KOPT-K1 (cell line): ENCODE measurements around the gene TCERG1L.

Experiments used
- H3K27ac ChIP-seq: fragments of 200-600 bp; sonication (generic); 2 replicates; pipeline ENCODE4 v1.5.1; 2016; ENCODE audit warnings: antibody characterized with exemption, mild to moderate bottlenecking, low read depth, low read length; ENCODE audit not compliant: poor library complexity, severe bottlenecking
- H3K36me3 ChIP-seq: fragments of 200-600 bp; sonication (generic); 2 replicates; pipeline ENCODE4 v1.5.1; 2017; ENCODE audit warnings: antibody characterized with exemption, mild to moderate bottlenecking, low read length, moderate library complexity; ENCODE audit not compliant: insufficient read depth
- H3K9me3 ChIP-seq: fragments of 200-600 bp; sonication (generic); 2 replicates; pipeline ENCODE4 v1.5.1; 2017; ENCODE audit warnings: antibody characterized with exemption, low read length, mild to moderate bottlenecking; ENCODE audit not compliant: insufficient read depth, poor library complexity, severe bottlenecking

TCERG1L gene

DNA sequence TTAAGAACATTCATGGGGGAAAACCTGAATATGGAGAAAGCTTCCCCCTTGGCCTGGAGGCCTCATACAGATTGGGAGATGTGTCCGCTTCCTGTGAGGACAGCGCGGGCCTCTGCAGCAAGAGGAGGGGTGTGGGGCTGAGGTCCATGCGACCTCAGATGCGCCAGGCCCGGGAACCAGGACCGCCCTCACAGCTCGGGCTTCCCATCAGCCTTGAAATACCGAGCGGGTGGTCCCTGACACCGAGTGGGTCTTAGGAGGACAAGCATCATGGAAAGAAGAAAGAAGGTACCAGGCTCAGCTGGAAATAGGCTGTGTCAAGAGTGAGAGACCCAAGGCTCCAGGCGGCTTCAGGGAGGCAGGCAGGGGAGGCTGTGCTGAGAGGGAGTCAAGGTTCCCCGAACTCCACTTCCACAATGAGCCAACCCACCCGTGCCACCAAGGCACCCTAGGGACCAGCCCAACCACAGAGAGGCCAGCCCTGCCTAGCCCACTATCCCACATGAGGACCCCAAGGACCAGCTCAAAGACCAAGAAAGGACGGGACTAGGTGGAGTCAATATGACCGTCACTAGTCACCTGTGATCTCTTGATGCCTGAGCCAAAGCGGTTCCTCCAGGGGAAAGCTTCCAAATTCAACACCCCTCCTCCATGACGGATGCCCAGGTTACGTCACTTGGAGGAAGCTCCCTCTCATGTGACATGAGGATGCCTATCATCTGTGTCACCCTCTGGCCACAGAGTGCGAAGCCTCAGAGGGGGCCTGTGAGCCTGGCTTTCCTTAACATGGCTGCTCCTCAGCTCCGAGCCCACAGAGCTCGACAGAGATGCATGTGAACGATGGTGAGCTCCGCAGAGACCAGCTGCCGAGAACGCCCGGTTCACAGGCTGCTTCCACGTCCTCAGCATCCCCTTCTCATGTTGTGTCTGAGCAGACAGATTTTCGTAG lies 103.7 kb downstream of the TCERG1L start:
- H3K27ac ChIP-seq: no peak overlapping the region
- H3K9me3 ChIP-seq: no peaks in the 10 kb centered on the region
- no peaks in the 10 kb centered on the region for H3K36me3 ChIP-seq

DNA sequence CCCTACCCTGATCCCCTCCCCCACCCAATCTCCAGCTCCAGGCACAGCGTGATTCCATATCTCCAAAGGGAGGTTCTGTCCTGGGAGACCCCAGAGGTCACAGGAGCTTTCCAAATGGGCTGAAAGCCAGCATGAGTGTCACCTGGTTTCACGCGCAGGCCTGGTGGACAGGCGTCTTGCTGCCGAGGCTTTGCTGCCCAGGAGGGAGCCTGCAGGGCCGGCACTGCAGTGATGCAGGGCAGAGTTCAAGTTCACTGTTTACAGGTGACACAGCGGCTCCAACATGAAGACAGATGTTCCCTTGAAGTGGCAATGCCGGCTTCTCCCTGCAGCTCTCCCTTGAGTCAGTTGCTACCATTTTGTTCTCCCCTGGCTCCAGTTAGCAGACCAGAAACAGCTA lies 104.3 kb downstream of the TCERG1L start:
- Histone ChIP-seq H3K9me3 (no peaks in the 10 kb centered on the region), H3K27ac (no peak overlapping the region), H3K36me3 (no peaks in the 10 kb centered on the region)

DNA sequence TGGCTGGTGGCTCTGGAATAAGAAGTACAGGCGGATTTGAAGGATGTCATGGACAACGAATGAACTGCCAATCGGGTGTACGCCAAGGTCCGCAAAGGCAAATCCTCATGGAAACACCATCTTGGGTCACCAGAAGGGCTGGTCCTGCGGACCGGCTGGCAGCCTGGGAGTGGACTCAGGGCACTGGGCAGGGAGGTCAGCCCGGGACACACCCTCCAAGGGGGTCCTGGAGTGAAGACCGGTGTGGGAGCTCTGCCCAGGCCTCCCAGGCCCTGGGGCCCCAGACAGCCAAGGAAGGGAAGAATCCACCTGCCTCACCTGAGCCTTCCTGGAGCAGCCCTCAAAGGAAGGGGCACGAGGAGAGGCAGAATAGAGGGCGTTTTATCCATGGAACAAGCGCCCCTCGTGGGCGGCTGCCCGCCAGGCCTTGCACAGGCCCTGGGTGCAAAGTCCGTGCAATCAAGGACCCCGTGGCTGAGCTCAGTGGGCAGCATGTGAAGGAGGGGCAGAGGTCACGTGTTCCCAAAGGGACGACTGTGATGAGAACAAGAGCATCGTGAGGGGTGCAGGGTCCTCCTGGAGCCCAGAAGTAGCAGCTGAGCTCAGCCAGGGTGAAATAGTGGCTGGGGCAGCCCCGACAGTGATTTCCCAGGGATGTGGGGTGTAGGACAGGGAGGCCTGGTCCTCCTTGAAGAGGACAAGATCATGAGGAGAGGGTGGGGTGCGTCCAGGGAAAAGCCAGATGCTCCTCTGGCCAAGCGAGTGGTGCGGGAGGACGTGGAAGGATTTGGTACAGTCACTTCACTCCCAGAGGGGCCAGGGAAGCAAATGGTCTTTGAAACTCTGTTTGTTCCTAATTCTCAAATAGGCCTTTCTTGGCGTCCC lies 105.2 kb downstream of the TCERG1L start:
- no peak overlapping the region for H3K27ac ChIP-seq
- no peaks in the 10 kb centered on the region for H3K36me3 ChIP-seq
- no peaks in the 10 kb centered on the region for H3K9me3 ChIP-seq

DNA sequence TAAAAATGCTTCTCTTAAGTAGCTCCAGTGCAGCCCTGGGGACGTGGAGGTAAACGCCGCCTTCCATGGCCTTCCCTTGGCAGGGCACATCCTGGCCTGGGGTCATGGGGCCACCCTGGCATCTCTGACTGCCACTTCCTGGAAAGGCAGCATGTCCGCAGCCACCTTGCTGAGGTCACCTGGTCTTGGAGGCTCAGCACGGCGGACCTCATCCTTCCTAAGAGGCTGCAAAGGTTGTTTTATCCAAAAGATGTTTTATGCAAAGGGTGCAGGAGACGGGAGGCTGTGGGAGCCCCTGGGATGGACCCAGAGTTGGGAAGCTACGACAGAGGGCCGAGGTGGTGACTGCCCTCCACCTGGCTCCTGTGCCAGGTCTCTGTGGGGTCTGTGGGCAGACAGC lies 106.0 kb downstream of the TCERG1L start:
- no peak overlapping the region for H3K27ac ChIP-seq
- H3K9me3 ChIP-seq: no peaks in the 10 kb centered on the region
- no peaks in the 10 kb centered on the region for H3K36me3 ChIP-seq

DNA sequence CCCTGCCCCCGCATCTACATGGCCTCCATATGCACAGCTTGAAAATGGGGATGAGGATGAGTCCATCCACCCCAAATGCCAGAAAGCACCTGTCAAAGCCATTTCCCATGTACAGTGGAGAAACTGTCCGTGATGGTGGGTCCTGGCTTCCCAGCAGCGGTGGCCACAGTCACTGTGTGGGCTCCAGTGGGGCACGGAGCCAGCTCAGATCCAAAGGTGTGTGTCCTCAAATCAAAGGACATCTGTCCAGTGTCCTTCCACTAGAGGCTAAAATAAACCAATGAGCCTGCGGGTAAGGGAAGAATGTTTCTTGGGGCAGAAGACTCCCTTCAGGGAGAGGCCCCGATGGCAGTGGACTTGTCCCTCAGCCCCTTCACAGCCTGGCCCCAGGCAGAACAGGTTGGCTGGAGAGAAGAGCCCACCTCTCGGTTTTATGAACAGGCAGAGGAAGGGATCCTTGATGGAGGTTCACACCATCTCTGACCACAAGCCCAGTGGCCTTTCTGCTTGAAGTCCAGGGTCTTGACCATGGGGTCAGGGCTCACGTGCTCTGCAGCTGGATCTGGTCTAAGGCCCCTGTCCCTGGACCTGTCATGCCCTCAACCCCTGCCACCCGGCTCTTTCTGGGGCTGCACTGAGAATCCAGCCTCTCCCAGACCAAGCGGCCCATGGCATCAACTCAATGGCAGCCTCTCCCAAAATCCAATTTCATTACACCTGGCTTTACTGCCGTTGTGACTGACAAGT lies 106.9 kb downstream of the TCERG1L start:
- Histone ChIP-seq H3K27ac (no peak overlapping the region), H3K9me3 (no peaks in the 10 kb centered on the region), H3K36me3 (no peaks in the 10 kb centered on the region)

DNA sequence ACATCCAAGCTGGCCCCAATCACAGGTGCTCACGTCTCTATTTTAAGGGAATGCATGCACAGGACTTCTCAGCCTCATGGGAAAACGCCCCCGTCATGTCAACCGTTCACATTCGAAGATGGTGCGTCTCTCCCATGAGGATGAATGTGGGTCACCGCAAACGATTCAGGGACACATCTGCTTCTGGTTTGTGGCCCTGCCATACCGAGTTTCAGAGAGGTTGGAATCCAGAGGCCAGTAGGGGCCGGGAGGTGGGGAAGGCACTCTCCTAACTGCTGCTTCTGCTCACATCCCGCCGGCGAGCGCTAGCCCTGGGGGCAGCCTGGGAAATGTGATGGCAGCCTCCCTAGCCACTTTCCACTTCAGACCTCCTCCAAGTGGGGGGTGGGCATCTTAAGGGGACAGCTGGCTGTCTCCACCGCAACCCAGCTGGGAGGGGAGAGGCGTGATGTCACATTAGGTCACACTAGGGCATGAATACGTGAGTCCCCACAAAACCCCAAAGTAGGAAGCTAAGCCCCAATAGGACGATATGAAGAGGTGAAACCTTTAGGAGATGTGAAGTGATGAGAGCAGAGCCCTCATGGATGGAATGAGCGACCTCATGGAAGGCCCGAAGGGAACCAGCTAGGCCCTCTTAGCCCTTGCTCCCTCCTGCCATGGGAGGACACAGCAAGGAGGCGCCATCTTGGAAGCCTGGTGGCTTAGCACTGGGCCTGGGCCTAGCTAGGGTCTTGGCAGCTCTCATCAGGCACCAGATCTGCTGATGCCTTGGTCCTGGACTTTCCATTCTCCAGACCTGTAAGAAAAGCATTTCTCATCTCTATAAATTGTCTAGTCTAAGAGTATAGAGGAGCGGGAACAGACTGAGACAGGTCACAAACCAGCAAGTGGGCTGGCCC lies 107.8 kb downstream of the TCERG1L start:
- H3K27ac ChIP-seq: no peak overlapping the region
- no peaks in the 10 kb centered on the region for H3K36me3 ChIP-seq
- no peaks in the 10 kb centered on the region for H3K9me3 ChIP-seq

DNA sequence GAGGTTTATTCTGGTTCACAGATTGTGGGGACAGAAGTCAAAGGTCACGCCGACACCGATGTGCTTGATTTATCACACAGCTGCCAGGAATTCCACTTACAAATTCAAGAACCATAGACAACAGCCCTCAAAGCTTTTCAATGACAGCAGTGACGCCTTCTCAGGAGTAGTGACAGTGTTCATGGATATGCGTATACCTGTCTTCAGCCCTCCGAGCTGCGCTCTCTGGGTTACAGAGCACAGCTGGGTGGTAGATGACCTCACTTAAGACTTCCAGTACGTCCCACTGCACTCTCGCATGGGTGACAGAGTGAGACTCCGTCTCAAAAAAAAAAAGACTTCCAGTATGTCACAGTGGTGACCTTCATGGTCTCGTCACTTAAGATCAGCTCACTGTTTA lies 108.5 kb downstream of the TCERG1L start:
- Histone ChIP-seq H3K27ac (no peak overlapping the region), H3K9me3 (no peaks in the 10 kb centered on the region), H3K36me3 (no peaks in the 10 kb centered on the region)

DNA sequence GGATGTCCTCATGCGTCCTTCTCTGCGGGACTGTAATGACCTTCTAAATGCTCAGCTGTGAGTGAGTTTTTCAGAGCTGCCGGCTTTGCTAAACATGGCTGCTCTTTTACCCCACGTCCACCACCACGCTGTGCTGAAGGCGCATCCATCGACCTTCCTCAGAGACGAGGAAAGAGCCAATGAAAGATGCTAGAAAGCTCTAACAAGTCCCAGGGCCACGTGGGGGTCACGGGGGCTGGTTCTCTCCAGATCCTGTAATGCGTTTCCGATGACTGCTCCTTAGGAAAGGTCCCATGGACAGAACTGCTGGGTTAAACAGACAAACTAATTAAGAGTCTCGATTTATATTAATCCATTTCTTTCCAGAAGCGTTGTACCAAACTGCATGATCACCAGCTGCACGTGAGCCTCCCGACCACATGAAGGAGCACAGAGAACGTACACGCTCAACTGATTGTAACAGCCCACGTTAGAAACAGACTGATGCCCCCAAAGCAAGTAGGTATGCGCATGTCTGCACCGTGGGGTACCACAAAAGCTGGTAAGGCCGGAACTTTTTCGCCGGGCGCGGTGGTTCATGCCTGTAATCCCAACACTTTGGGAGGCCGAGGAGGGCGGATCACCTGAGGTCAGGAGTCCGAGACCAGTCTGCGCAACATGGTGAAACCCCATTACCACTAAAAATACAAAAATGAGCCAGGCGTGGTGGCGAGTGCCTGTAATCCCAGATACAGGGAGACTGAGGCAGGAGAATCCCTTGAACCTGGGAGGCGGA lies 109.6 kb downstream of the TCERG1L start:
- Histone ChIP-seq H3K36me3 (no peaks in the 10 kb centered on the region), H3K27ac (no peak overlapping the region), H3K9me3 (no peaks in the 10 kb centered on the region)

DNA sequence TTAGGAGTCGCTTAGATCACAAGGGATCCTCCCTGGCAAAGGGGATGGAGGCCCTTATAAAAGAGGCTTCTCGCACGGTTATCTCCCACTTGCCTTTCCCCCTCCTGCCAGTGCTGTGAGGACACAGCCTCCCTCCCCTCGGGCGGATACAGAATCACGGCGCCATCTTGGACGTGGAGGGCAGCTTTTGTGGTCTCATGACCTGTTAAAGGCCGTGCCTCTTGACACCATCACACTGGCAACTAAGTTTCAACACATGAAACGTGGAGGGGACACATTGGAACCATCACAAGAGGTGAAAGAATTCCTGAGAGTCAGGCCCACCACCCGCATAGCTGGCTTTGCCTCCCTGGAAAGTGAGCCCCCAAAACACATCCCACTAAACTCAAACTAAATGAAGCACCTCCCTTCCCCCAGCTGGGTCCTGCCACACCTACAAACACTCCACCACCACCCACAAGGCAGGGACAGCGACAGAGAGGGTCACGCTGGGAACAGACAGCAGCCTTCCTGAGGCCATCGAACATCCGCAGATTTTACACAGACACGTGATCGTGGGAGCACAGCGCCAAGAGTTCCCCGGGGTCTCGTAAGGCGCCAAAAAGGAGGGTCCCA lies 110.6 kb downstream of the TCERG1L start:
- H3K27ac ChIP-seq: no peak overlapping the region
- no peaks in the 10 kb centered on the region for H3K36me3 ChIP-seq
- H3K9me3 ChIP-seq: no peaks in the 10 kb centered on the region

DNA sequence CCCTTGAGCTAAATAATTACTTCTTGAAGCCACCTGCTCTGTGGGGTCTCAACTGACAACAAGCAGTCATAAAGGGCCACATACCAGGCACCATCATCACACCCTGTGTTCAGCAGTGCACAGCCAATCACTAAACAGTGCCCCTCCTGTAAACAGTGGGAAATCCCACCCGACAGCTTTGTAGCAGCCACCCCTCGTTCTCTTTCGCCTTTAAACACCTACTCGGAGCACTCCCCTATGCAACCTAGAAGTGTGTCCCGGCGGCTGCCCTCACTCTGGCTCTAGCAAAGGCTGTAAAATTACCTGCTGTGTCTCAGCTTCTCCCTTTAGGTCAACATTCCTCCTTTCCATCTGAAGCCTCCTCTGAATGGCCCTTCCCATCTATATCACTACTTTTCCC lies 111.9 kb downstream of the TCERG1L start:
- H3K27ac ChIP-seq: no peak overlapping the region
- no peaks in the 10 kb centered on the region for H3K9me3 ChIP-seq
- no peaks in the 10 kb centered on the region for H3K36me3 ChIP-seq

DNA sequence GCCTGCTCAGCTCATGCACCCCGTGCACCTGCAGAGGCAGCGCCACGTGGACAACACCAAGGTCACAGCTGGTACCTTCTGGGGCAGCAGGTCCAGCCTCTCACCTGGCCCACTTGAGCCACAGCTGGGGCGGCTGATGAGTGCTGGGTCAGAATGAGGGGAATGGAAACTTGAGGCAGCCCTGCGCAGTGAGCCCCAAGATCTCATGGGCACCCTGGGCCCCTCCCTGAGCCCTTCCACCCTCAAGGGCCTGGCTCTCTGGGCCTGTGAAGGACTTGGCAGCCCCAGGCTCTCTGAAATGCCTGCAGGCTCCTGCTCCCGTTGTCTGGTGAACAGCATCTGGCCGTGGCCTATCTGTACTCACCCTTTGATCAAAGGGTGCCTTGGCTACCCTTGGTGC lies 112.7 kb downstream of the TCERG1L start:
- H3K27ac ChIP-seq: no peak overlapping the region
- H3K9me3 ChIP-seq: no peaks in the 10 kb centered on the region
- no peaks in the 10 kb centered on the region for H3K36me3 ChIP-seq

DNA sequence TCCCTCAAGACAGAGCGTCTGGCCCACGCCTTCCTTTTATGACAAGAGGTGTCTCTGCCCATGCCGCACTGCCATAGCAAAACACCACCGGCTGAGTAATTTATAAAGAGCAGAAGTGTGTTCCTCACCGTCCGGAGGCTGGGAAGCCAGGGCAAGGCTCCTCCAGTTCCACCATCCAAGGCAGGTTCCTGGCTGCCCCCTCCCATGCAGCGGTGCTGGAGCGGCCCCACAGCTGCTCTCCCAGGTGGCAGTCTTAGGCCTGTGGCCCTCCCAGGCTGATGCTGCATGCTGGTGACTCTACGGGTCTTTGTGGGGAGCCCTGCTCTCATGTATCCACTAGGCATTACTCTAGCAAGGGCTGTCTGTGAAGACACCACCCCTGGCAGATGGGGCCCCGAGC lies 113.1 kb downstream of the TCERG1L start:
- H3K9me3 ChIP-seq: no peaks in the 10 kb centered on the region
- no peaks in the 10 kb centered on the region for H3K36me3 ChIP-seq
- H3K27ac ChIP-seq: no peak overlapping the region

DNA sequence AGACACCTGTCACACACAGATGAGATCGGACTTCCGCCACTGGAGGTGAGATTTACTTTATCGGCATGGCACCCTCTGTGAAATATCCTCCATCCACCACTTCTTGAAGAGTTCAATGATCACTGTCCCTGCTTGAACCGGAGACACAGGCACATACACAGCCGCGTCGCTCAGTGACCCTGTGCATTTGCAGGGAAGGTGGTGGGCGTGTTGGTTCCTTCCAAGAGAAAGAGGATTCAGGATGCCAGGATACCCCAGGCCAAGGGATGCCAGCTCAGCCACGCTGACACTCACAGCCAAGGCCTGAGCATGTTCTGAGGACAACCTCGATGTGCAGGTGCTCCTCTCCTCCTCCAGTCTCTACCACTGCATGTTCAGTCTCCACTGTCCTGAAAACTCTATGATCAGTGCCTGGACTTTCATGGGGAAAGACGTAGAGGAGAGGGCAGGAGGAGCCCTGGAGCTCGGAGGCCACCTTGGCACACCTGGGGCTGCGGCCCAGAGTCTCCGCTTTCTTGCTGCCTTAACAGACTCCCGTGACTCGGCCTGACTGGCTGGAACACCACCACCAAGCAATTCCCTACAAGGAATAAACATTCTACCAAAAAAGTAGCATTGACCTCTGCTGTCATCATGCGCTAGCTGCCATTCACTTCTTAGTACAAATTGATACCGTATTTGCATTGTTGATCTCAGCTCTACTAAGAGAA lies 115.2 kb downstream of the TCERG1L start:
- no peak overlapping the region for H3K27ac ChIP-seq

More for the DNA sequence above, 115.2 kb downstream of the TCERG1L start:
- Histone ChIP-seq H3K9me3 (peaks cover 10% of the 10 kb centered on the region), H3K36me3 (no peaks in the 10 kb centered on the region)
